HEK293 (cell line): Measurements from ENCODE around the gene PLEKHG3.

Experiments
- BCL11A ChIP-seq: fragments of 450-650 bp; formaldehyde crosslinking; IDR thresholded peaks from 2 replicates; pipeline ENCODE4 v1.5.1; 2016; ENCODE audit warnings: low read depth, missing biosample characterization, missing genetic modification characterization
- GLIS1 ChIP-seq: fragments of 450-650 bp; formaldehyde crosslinking; IDR thresholded peaks from 2 replicates; pipeline ENCODE4 v1.5.1; 2016; ENCODE audit warnings: missing biosample characterization, missing genetic modification characterization
- HOXC10 ChIP-seq: sonication (generic); formaldehyde crosslinking; IDR thresholded peaks from 2 replicates; pipeline ENCODE4 v1.8.1; 2023; ENCODE audit warnings: mild to moderate bottlenecking, missing genetic modification reagents
- HOXD13 ChIP-seq: sonication (generic); formaldehyde crosslinking; IDR thresholded peaks from 2 replicates; pipeline ENCODE4 v1.8.0; 2022; ENCODE audit warnings: missing genetic modification reagents, borderline replicate concordance
- IKZF3 ChIP-seq: fragments of 450-650 bp; IDR thresholded peaks from 2 replicates; pipeline ENCODE4 v1.5.0; 2018; ENCODE audit warnings: missing biosample characterization, mild to moderate bottlenecking, missing genetic modification characterization, moderate library complexity
- REPIN1 ChIP-seq: fragments of 450-650 bp; formaldehyde crosslinking; IDR thresholded peaks from 2 replicates; pipeline ENCODE4 v1.5.1; 2017; ENCODE audit warnings: missing biosample characterization, missing genetic modification characterization, low read depth
- SALL2 ChIP-seq: fragments of 450-650 bp; formaldehyde crosslinking; IDR thresholded peaks from 2 replicates; pipeline ENCODE4 v1.5.0; 2017; ENCODE audit warnings: missing biosample characterization, mild to moderate bottlenecking, missing genetic modification characterization, borderline replicate concordance
- SETDB1 ChIP-seq: IDR thresholded peaks from one replicate; pipeline ENCODE4 v1.6.1; 2017; ENCODE audit warnings: mild to moderate bottlenecking, low read length, moderate library complexity, mixed read lengths; ENCODE audit not compliant: insufficient read length
- SP3 ChIP-seq: fragments of 450-650 bp; formaldehyde crosslinking; IDR thresholded peaks from 2 replicates; pipeline ENCODE4 v1.5.1; 2016; ENCODE audit warnings: missing biosample characterization, missing genetic modification characterization
- YY1 ChIP-seq: fragments of 450-650 bp; formaldehyde crosslinking; IDR thresholded peaks from 2 replicates; pipeline ENCODE4 v1.5.1; 2018; ENCODE audit warnings: missing biosample characterization, missing genetic modification characterization
- ZBTB48 ChIP-seq: fragments of 450-650 bp; formaldehyde crosslinking; IDR thresholded peaks from 2 replicates; pipeline ENCODE4 v1.5.1; 2016; ENCODE audit warnings: missing biosample characterization, missing genetic modification characterization
- ZFHX2 ChIP-seq: fragments of 450-650 bp; formaldehyde crosslinking; conservative IDR thresholded peaks from 2 replicates; pipeline ENCODE4 v1.5.1; 2016; ENCODE audit warnings: missing biosample characterization, missing genetic modification characterization
- ZFP3 ChIP-seq: fragments of 450-650 bp; formaldehyde crosslinking; IDR thresholded peaks from 2 replicates; pipeline ENCODE4 v1.5.1; 2016; ENCODE audit warnings: low read depth, missing biosample characterization, missing genetic modification characterization
- ZNF2 ChIP-seq: fragments of 450-650 bp; formaldehyde crosslinking; IDR thresholded peaks from 2 replicates; pipeline ENCODE4 v1.5.1; 2016; ENCODE audit warnings: missing biosample characterization, missing genetic modification characterization
- ZNF202 ChIP-seq: fragments of 450-650 bp; formaldehyde crosslinking; IDR thresholded peaks from 2 replicates; pipeline ENCODE4 v1.5.1; 2016; ENCODE audit warnings: missing biosample characterization, missing genetic modification characterization, borderline replicate concordance
- ZNF354C ChIP-seq: fragments of 450-650 bp; formaldehyde crosslinking; IDR thresholded peaks from 2 replicates; pipeline ENCODE4 v1.5.1; 2016; ENCODE audit warnings: missing biosample characterization, missing genetic modification characterization, low read depth, borderline replicate concordance
- ZNF426 ChIP-seq: fragments of 450-650 bp; formaldehyde crosslinking; IDR thresholded peaks from 2 replicates; pipeline ENCODE4 v1.5.1; 2017; ENCODE audit warnings: missing biosample characterization, missing genetic modification characterization, mild to moderate bottlenecking, inconsistent platforms, moderate library complexity
- ZNF501 ChIP-seq: fragments of 450-650 bp; formaldehyde crosslinking; IDR thresholded peaks from 2 replicates; pipeline ENCODE4 v1.5.1; 2016; ENCODE audit warnings: missing biosample characterization, missing genetic modification characterization
- ZNF548 ChIP-seq: fragments of 450-650 bp; formaldehyde crosslinking; IDR thresholded peaks from 2 replicates; pipeline ENCODE4 v1.5.1; 2016; ENCODE audit warnings: missing biosample characterization, missing genetic modification characterization
- ZNF621 ChIP-seq: fragments of 450-650 bp; formaldehyde crosslinking; IDR thresholded peaks from 2 replicates; pipeline ENCODE4 v1.5.1; 2017; ENCODE audit warnings: missing biosample characterization, missing genetic modification characterization
- ZNF658 ChIP-seq: fragments of 450-650 bp; formaldehyde crosslinking; IDR thresholded peaks from 2 replicates; pipeline ENCODE4; 2016; ENCODE audit warnings: missing biosample characterization, missing genetic modification characterization
- ZNF76 ChIP-seq: fragments of 450-650 bp; formaldehyde crosslinking; IDR thresholded peaks from 2 replicates; pipeline ENCODE4; 2016; ENCODE audit warnings: low read depth, missing biosample characterization, missing genetic modification characterization, borderline replicate concordance
- TF ChIP-seq, protein P1 (sequence below): fragments of 450-650 bp; IDR thresholded peaks from 2 replicates; pipeline ENCODE4 v1.5.1; 2018; ENCODE audit warnings: missing biosample characterization, missing genetic modification characterization
- TF ChIP-seq, protein P2 (sequence below): fragments of 450-650 bp; formaldehyde crosslinking; IDR thresholded peaks from 2 replicates; pipeline ENCODE4 v1.5.1; 2016; ENCODE audit warnings: missing biosample characterization, missing genetic modification characterization
- TF ChIP-seq, protein P3 (sequence below): fragments of 450-650 bp; formaldehyde crosslinking; IDR thresholded peaks from 2 replicates; pipeline ENCODE4 v1.5.1; 2016; ENCODE audit warnings: missing biosample characterization, missing genetic modification characterization
- TF ChIP-seq, protein P4 (sequence below): fragments of 450-650 bp; formaldehyde crosslinking; IDR thresholded peaks from 2 replicates; pipeline ENCODE4 v1.5.1; 2016; ENCODE audit warnings: missing biosample characterization, missing genetic modification characterization
- TF ChIP-seq, protein P5 (sequence below): fragments of 450-650 bp; formaldehyde crosslinking; IDR thresholded peaks from 2 replicates; pipeline ENCODE4 v1.5.1; 2016; ENCODE audit warnings: missing biosample characterization, missing genetic modification characterization, borderline replicate concordance

The PLEKHG3 gene

DNA sequence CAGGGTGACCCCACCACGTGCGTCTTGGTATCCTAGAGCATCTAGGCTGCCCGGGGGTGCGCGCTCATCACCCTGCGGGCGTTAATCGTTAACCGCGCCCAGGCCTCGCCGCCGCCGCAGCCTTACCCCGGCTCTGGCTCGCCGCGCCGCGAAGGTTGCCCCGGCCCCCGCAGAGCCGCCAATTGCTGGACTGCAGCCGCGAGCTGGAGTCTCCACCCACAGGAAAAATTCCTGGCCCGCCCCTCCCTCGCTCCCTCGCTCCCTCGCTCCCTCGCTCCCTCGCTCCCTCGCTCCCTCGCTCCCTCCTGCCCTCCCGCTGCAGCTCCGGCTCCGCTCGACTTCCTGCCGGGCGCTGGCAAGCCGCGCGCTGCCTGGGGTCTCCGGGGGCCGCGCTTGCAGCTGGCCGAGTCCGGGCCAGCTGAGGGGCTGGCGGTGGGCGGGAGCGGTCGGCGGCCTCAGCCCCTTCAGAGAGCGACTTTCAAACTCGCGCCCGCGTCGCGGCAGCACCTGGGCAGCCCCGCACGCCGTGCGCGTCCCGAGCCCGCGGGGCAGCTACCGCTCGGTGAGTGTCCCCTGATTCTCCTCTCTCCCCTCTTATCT, at the start of gene PLEKHG3 (continued):
- TF ChIP-seq, protein P1, sequence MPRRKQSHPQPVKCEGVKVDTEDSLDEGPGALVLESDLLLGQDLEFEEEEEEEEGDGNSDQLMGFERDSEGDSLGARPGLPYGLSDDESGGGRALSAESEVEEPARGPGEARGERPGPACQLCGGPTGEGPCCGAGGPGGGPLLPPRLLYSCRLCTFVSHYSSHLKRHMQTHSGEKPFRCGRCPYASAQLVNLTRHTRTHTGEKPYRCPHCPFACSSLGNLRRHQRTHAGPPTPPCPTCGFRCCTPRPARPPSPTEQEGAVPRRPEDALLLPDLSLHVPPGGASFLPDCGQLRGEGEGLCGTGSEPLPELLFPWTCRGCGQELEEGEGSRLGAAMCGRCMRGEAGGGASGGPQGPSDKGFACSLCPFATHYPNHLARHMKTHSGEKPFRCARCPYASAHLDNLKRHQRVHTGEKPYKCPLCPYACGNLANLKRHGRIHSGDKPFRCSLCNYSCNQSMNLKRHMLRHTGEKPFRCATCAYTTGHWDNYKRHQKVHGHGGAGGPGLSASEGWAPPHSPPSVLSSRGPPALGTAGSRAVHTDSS (tag by site-specific recombination), result no peak
- TF ChIP-seq ZNF426 (tag by site-specific recombination) (no peak), YY1 (tag by site-specific recombination) (no peak), ZNF76 (tag by site-specific recombination) (0 out of 2 replicates have a peak, but pooled peaks have one; percentile 13), SALL2 (tag by site-specific recombination) (no peak), ZFHX2 (tag by site-specific recombination) (peak; percentile 89), GLIS1 (peak; percentile 86), ZNF548 (tag by site-specific recombination) (no peak), ZBTB48 (peak; percentile 82), SP3 (tag by site-specific recombination) (peak; percentile 46), HOXC10 (CRISPR knock-in tag) (no peak), ZNF354C (tag by site-specific recombination) (no peak), ZNF2 (tag by site-specific recombination) (no peak), HOXD13 (no peak), ZNF501 (tag by site-specific recombination) (peak; percentile 19; the same call in 1 of the 2 replicates), BCL11A (tag by site-specific recombination) (no peak), SETDB1 (no peak), REPIN1 (tag by site-specific recombination) (no peak), IKZF3 (tag by site-specific recombination) (peak; percentile 96), ZNF658 (tag by site-specific recombination) (no peak), ZNF621 (tag by site-specific recombination) (no peak), ZFP3 (tag by site-specific recombination) (no peak), ZNF202 (tag by site-specific recombination) (no peak)
- TF ChIP-seq, protein P2, sequence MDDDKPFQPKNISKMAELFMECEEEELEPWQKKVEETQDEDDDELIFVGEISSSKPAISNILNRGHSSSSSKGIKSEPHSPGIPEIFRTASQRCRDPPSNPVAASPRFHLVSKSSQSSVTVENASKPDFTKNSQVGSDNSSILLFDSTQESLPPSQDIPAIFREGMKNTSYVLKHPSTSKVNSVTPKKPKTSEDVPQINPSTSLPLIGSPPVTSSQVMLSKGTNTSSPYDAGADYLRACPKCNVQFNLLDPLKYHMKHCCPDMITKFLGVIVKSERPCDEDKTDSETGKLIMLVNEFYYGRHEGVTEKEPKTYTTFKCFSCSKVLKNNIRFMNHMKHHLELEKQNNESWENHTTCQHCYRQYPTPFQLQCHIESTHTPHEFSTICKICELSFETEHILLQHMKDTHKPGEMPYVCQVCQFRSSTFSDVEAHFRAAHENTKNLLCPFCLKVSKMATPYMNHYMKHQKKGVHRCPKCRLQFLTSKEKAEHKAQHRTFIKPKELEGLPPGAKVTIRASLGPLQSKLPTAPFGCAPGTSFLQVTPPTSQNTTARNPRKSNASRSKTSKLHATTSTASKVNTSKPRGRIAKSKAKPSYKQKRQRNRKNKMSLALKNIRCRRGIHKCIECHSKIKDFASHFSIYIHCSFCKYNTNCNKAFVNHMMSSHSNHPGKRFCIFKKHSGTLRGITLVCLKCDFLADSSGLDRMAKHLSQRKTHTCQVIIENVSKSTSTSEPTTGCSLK (tag by site-specific recombination), result no peak
- TF ChIP-seq, protein P3, sequence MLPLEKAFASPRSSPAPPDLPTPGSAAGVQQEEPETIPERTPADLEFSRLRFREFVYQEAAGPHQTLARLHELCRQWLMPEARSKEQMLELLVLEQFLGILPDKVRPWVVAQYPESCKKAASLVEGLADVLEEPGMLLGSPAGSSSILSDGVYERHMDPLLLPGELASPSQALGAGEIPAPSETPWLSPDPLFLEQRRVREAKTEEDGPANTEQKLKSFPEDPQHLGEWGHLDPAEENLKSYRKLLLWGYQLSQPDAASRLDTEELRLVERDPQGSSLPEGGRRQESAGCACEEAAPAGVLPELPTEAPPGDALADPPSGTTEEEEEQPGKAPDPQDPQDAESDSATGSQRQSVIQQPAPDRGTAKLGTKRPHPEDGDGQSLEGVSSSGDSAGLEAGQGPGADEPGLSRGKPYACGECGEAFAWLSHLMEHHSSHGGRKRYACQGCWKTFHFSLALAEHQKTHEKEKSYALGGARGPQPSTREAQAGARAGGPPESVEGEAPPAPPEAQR (tag by site-specific recombination), result no peak
- TF ChIP-seq, protein P4, sequence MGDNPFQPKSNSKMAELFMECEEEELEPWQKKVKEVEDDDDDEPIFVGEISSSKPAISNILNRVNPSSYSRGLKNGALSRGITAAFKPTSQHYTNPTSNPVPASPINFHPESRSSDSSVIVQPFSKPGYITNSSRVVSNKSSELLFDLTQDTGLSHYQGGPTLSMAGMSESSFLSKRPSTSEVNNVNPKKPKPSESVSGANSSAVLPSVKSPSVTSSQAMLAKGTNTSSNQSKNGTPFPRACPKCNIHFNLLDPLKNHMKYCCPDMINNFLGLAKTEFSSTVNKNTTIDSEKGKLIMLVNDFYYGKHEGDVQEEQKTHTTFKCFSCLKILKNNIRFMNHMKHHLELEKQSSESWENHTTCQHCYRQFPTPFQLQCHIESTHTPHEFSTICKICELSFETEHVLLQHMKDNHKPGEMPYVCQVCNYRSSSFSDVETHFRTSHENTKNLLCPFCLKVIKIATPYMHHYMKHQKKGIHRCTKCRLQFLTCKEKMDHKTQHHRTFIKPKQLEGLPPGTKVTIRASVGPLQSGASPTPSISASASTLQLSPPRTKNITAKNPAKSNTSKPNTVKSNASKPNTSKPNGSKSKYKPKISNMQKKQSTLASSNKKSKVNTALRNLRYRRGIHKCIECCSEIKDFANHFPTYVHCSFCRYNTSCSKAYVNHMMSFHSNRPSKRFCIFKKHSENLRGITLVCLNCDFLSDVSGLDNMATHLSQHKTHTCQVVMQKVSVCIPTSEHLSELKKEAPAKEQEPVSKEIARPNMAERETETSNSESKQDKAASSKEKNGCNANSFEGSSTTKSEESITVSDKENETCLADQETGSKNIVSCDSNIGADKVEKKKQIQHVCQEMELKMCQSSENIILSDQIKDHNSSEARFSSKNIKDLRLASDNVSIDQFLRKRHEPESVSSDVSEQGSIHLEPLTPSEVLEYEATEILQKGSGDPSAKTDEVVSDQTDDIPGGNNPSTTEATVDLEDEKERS (tag by site-specific recombination), result no peak
- TF ChIP-seq, protein P5, sequence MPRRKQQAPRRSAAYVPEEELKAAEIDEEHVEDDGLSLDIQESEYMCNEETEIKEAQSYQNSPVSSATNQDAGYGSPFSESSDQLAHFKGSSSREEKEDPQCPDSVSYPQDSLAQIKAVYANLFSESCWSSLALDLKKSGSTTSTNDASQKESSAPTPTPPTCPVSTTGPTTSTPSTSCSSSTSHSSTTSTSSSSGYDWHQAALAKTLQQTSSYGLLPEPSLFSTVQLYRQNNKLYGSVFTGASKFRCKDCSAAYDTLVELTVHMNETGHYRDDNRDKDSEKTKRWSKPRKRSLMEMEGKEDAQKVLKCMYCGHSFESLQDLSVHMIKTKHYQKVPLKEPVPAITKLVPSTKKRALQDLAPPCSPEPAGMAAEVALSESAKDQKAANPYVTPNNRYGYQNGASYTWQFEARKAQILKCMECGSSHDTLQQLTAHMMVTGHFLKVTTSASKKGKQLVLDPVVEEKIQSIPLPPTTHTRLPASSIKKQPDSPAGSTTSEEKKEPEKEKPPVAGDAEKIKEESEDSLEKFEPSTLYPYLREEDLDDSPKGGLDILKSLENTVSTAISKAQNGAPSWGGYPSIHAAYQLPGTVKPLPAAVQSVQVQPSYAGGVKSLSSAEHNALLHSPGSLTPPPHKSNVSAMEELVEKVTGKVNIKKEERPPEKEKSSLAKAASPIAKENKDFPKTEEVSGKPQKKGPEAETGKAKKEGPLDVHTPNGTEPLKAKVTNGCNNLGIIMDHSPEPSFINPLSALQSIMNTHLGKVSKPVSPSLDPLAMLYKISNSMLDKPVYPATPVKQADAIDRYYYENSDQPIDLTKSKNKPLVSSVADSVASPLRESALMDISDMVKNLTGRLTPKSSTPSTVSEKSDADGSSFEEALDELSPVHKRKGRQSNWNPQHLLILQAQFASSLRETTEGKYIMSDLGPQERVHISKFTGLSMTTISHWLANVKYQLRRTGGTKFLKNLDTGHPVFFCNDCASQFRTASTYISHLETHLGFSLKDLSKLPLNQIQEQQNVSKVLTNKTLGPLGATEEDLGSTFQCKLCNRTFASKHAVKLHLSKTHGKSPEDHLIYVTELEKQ, result no peak; the same call in 1 of the 2 replicates
